Breast epithelium (tissue), 3 donors: ENCODE measurements around the gene ADARB2.

ENCODE experiments used
- CTCF ChIP-seq, 3 donors: fragments of 450-650 bp; IDR thresholded peaks; one replicate each; pipeline ENCODE4 v1.5.1; 2016 to 2017; ENCODE audit warnings: antibody characterized with exemption in 3 of 3, mild to moderate bottlenecking in 3 of 3, moderate library complexity in 3 of 3
- POLR2A ChIP-seq: fragments of 450-650 bp; IDR thresholded peaks from one replicate; pipeline ENCODE4 v1.6.1; 2016; ENCODE audit warnings: antibody characterized with exemption, mild to moderate bottlenecking, moderate library complexity
- POLR2AphosphoS5 ChIP-seq, 3 donors: sonication (generic); formaldehyde crosslinking; IDR thresholded peaks; one replicate each; pipeline ENCODE4 v1.6.1; 2017; ENCODE audit warnings: antibody characterized with exemption in 3 of 3

- no peak for TF ChIP-seq POLR2A
- TF ChIP-seq CTCF (IDR thresholded peaks at IDR 0.05): no peak
- no peak for TF ChIP-seq POLR2AphosphoS5 (IDR thresholded peaks at IDR 0.05)
These were observed 403.3 kb downstream of the ADARB2 start for GRCh38 chr10:1333981-1334380.
